ACHN (cell line): ENCODE data around the gene OR5D14.

ENCODE experiments used
- DNase-seq: peaks from one replicate; pipeline ENCODE4 v3.0.0-alpha.2; 2015
- in situ Hi-C: cut with HindIII; loops from 2 replicates; pipeline ENCODE4 v1.10.0; 2017; ENCODE audit warnings: low sequenced_read_pairs, low pct_ligation_motif_present, low pct_unique_long_range_greater_than_20kb

OR5D14 gene

DNA sequence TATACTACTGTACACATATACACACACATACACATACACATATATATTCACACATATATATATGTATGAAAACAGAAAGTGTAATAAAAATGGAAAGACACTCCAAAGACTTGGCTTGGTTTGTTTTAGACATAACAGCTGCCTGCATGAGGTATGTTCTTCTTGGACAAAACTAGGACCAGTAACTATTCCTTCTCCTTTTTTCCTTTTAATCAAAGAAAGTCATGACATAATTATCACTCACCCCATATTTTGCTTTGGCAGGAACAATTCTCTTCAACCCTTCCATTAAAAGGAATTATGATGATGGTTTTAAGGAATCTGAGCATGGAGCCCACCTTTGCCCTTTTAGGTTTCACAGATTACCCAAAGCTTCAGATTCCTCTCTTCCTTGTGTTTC, at the start of gene OR5D14:
TSS of gene OR5D14 (plus strand) at position 301 of the 400 bp plus-strand sequence. CDS start at position 301, 0 bp downstream.
- no peak for DNase-seq
- in situ Hi-C loops, result no loop called here

DNA sequence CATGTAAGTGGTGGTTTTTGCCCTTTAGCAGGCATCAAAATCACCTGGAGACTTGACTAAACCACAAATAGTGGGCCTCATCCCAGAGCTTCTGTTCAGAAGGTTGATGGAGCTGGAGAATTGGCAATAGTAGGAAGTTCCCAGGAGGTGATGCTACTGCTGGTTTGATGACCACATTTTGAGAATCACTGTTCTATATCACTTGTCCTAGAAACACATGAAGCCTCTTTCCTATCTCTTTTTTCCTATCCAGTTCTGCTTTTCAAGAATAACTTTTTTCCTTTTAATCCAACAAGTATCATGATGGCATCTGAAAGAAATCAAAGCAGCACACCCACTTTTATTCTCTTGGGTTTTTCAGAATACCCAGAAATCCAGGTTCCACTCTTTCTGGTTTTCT, 22.2 kb upstream of the OR5D14 start, which contains the start of gene OR5D13:
TSS of gene OR5D13 (plus strand) at position 301 of the 400 bp plus-strand sequence. CDS start at position 301, 0 bp downstream.
- no peak for DNase-seq
- in situ Hi-C loops, result no loop called here

DNA sequence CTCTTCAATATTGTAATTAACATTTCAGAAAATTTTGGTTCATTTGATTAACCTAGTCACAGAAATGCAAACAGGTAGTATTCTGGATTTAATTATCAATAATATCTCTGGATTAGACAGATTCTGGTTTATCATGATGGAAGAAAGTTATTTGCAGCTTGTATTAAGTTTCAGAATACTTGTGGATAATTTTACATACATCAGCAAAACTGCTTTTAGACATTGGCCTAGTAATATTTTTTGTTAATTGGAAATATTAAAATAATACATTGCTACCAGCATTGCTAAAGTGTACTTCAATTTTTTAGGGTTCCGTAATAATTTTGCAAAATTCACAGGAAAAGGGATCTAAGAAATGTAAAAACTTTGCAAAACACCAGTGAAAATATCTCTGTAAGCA, 3.8 kb upstream of the OR5D14 start:
- in situ Hi-C loops, result no loop called here

DNA sequence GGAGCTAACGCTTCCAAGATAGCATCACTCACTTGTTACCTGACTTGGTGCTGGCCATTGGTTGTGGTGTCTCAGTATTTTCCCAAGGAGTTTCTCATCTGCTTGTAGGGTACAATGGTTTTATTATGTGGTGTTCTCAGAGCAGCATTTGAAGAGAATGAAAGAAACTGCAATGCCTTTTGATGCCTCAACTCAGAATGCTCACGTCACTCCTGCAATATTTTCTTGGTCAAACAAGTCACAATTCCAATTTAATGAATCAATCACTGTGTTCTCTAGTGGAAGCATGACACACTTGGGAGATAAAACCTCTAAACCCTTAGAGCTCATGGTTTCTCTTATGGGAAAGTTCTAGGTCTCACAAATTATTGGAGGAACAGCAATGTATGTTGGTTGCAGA, 2.0 kb upstream of the OR5D14 start:
- DNase-seq, result no peak
- in situ Hi-C loops, result no loop called here

More for the DNA sequence above, 3.8 kb upstream of the OR5D14 start:
- DNase-seq, result no peak

DNA sequence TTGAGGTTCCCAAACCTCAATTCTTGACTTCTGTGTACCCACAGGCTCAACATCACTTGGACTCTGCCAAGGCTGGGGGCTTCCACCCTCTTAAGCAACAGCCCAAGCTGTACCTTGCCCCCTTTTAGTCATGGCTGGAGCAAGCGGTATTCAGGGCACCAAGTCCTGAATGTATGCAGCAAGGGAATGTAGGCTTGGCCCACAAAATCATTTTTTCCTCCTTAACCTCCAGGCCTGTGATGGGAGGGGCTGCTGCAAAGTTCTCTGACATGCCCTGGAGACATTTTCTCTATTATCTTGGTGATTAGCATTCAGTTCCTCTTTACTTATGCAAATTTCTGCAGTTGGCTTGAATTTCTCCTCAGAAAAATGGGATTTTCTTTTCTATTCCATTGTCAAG, 10.9 kb downstream of the OR5D14 start:
- no peak for DNase-seq
- in situ Hi-C loops, result no loop called here

DNA sequence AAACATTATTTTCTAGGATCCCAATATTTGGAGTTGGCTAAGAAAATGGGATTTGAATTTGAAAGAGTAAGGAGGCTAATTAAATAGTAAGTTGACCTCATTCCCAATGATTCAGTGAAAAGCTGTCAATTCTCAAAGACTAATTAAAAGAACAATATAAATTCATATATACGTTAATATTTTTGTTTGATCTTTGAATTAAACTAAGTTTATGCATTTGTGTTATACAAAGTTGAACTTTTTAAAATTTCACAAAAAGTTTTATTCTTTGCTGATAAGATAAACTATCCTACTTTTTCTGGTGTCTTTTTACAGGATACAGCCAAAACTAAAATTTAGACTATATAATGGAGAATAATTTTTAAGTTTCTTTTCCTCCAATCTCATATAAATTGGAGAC, 15.7 kb downstream of the OR5D14 start, which contains the start of gene OR5L1:
TSS of gene OR5L1 (plus strand) at position 301 of the 400 bp plus-strand sequence. CDS start 100 bp downstream, outside the sequence.
- in situ Hi-C loops, result no loop called here
- no peak for DNase-seq

DNA sequence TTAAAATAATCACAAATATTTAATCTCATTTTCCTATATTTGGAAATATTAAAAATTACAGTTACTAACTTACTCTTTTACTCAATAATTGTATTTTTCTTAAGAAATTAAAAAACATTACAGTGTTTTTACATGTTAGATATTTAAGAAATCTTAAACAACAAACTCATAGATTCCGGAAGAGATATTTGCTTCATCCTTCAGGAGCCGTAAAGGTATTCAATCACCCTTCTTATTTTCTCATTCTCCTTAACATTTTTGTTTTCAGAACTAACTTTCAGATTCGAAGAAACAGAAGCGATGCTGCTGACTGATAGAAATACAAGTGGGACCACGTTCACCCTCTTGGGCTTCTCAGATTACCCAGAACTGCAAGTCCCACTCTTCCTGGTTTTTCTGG, 24.0 kb downstream of the OR5D14 start, which contains the start of gene OR5D18:
TSS of gene OR5D18 (plus strand) at position 301 of the 400 bp plus-strand sequence. CDS start at position 301, 0 bp downstream.
- in situ Hi-C loops, result no loop called here
- no peak for DNase-seq

DNA sequence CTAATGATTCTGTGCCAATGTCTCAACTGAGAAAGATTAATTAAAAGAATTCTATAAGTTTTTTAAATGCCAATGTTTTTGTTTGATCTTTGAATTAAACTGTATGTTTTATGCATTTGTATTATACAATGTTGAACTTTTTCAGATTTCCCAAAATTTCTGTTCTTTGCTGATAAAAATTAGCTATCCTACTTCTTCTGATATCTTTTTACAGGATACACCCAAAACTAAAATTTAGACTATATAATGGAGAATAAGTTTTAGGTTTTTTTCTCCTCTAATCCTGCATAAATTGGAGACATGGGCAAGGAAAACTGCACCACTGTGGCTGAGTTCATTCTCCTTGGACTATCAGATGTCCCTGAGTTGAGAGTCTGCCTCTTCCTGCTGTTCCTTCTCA, 31.6 kb downstream of the OR5D14 start, which contains the start of gene OR5L2:
TSS of gene OR5L2 (plus strand) at position 301 of the 400 bp plus-strand sequence. CDS start at position 301, 0 bp downstream.
- DNase-seq, result no peak
- in situ Hi-C loops, result no loop called here

DNA sequence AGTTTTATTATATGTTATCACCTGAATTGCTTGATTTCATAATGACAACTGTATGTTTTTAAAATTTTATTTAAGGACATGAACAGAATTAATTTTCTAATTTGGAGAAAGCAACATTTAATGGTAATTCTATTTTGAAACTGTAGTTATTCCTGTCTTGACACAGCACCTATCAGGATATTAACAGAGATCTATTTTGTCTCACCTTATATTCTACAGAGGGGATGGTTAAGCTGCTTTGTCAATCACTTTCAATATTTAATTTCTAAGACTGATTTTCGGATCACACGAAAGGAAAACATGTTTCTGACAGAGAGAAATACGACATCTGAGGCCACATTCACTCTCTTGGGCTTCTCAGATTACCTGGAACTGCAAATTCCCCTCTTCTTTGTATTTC, 43.1 kb downstream of the OR5D14 start, which contains the start of gene OR5D16:
TSS of gene OR5D16 (plus strand) at position 301 of the 400 bp plus-strand sequence. CDS start at position 301, 0 bp downstream.
- no peak for DNase-seq
- in situ Hi-C loops, result no loop called here
